ENCODE measurements around the gene PARM1. TPM values are rescaled to one million over a fixed set of nuclear protein-coding genes. Genes with fewer than 3 reads are reported as not detected.

Gene PARM1
- total and polyA plus RNA-seq, 2 of the 4 experiments (the other 2 are of a cell fraction), result 0.07 to 0.18 TPM

- no peak overlapping the region for H3K27ac ChIP-seq (ENCODE audit: insufficient read depth, low read length)
- BruUV-seq (replicated peaks), result no TSS peak
- H2BK120ac ChIP-seq (ENCODE audit: low read depth, low read length), result no peak overlapping the region
- H3K79me1 ChIP-seq (ENCODE audit: low read depth in 1 of 2, low read length in 2 of 2), result no peaks in the 10 kb centered on the region
- H3K9me1 ChIP-seq (ENCODE audit: insufficient read depth, low read length), result no peaks in the 10 kb centered on the region
- H3K4ac ChIP-seq (ENCODE audit: low read depth, low read length), result no peak overlapping the region
- intact Hi-C loops (cut with micrococcal nuclease) (no loop called here), in situ Hi-C loops (cut with MboI; ENCODE audit: low sequenced_read_pairs) (no loop called here), dilution Hi-C loops (cut with HindIII; ENCODE audit: low sequenced_read_pairs, unreplicated experiment) (no loop called here)
- no peak overlapping the region for H4K5ac ChIP-seq (ENCODE audit: low read depth, low read length)
- H3K23ac ChIP-seq (ENCODE audit: low read depth, low read length), result no peak overlapping the region
- H3K4me3 ChIP-seq (ENCODE audit: insufficient read depth, low read depth, low read length), result no peak overlapping the region
- H2BK15ac ChIP-seq (ENCODE audit: low read depth, low read length), result no peak overlapping the region
- H3K56ac ChIP-seq (ENCODE audit: extremely low read depth, insufficient read depth, low read length), result no peak overlapping the region
- no peak overlapping the region for H3K14ac ChIP-seq (replicated peaks; ENCODE audit: low read depth, low read length)
- no peak overlapping the region for H3K9ac ChIP-seq (ENCODE audit: low read depth, low read length)
- TF ChIP-seq FOS (IDR thresholded peaks at IDR 0.05; ENCODE audit: low read depth, low read length), result no peak
- TF ChIP-seq USF2 (IDR thresholded peaks at IDR 0.05; ENCODE audit: low read depth, low read length), result no peak
- no peak for TF ChIP-seq RFX5 (IDR thresholded peaks at IDR 0.05; ENCODE audit: low read depth, low read length)
- TF ChIP-seq MXI1 (IDR thresholded peaks at IDR 0.05; ENCODE audit: borderline replicate concordance, low read depth, low read length), result no peak
- TF ChIP-seq BHLHE40 (IDR thresholded peaks at IDR 0.05; ENCODE audit: low read depth, low read length), result no peak
- no peak for TF ChIP-seq CTCF (conservative IDR thresholded peaks at IDR 0.05; ENCODE audit: low read depth, low read length)
- no peak for TF ChIP-seq MAFK (IDR thresholded peaks at IDR 0.05; ENCODE audit: low read depth, low read length)
- no peak for TF ChIP-seq RAD21 (IDR thresholded peaks at IDR 0.05; ENCODE audit: low read length)
- TF ChIP-seq RCOR1 (IDR thresholded peaks at IDR 0.05; ENCODE audit: insufficient replicate concordance, low read length), result no peak
- TF ChIP-seq ELK1 (IDR thresholded peaks at IDR 0.05; ENCODE audit: borderline replicate concordance, low read depth, low read length), result no peak
- no peak for TF ChIP-seq CEBPB (IDR thresholded peaks at IDR 0.05; ENCODE audit: low read depth, low read length)
- no peak for TF ChIP-seq MAZ (IDR thresholded peaks at IDR 0.05; ENCODE audit: borderline replicate concordance, low read depth, low read length)
- no peak for TF ChIP-seq POLR2A (IDR thresholded peaks at IDR 0.05; ENCODE audit: low read depth, low read length)
- TF ChIP-seq CHD1 (IDR thresholded peaks at IDR 0.05; ENCODE audit: low read depth, low read length), result no peak
- no peak for TF ChIP-seq NFE2L2 (IDR thresholded peaks at IDR 0.05; ENCODE audit: low read depth, low read length)
- no peak for TF ChIP-seq SMC3 (IDR thresholded peaks at IDR 0.05; ENCODE audit: low read depth, low read length)
- H3K9me3 ChIP-seq (ENCODE audit: control insufficient read depth, insufficient read depth, low read length), result no peaks in the 10 kb centered on the region
- no peak overlapping the region for H2AFZ ChIP-seq (replicated peaks; ENCODE audit: low read length, poor library complexity)
- H2BK20ac ChIP-seq (ENCODE audit: low read depth, low read length), result no peak overlapping the region
- H4K20me1 ChIP-seq (ENCODE audit: insufficient read depth, low read length), result no peaks in the 10 kb centered on the region
- DNase-seq (no peak), ATAC-seq (ENCODE audit: low read depth) (no peak)
- H3K4me2 ChIP-seq (ENCODE audit: low read depth, low read length), result no peak overlapping the region
- WGBS, 2 experiments (ENCODE audit: extremely low coverage in 2 of 2, insufficient read length in 1 of 2), result 70% methylated on average over 2 of the region's 4 CpGs; no CpG with 5 or more reads in 1 of the 2 experiments
- H3K18ac ChIP-seq (ENCODE audit: low read depth, low read length), result no peak overlapping the region
- no peaks in the 10 kb centered on the region for H3K4me1 ChIP-seq (ENCODE audit: control insufficient read depth, insufficient read depth, low read length)
- H2BK5ac ChIP-seq (ENCODE audit: low read depth, low read length, poor library complexity, severe bottlenecking), result no peak overlapping the region
- no peak overlapping the region for H2AK5ac ChIP-seq (ENCODE audit: low read depth, low read length)
- H3K27me3 ChIP-seq (ENCODE audit: control insufficient read depth, insufficient read depth, low read length), result no peaks in the 10 kb centered on the region; the same call in 1 of the 2 replicates
- no peaks in the 10 kb centered on the region for H3K36me3 ChIP-seq (ENCODE audit: control insufficient read depth, insufficient read depth, low read length)
- H2AK9ac ChIP-seq (replicated peaks; ENCODE audit: low read depth, low read length, poor library complexity), result no peak overlapping the region
- POLR2A ChIA-PET (ENCODE audit: unreplicated experiment), result no interaction called here
- no peak overlapping the region for H4K8ac ChIP-seq (ENCODE audit: low read depth in 2 of 2, low read length in 2 of 2)
- no peak overlapping the region for H4K91ac ChIP-seq (ENCODE audit: insufficient read depth, low read depth, low read length)
- CTCF ChIA-PET, result interaction anchor here (0.8 to 1.4 kb wide), 2 partner anchors 11 to 18 kb away, joined by 5 to 6 read pairs; no protein-coding TSS in a partner anchor
These were observed 39.7 kb upstream of the PARM1 start for GRCh38 chr4:74893171-74893570.
